IMR-90 (cell line): ENCODE data around the gene ADARB2. TPM values are rescaled to one million over a fixed set of nuclear protein-coding genes. Genes with fewer than 3 reads are reported as not detected.

Experiments used
- ATAC-seq: fragments of 200-7000 bp; cut with Tn5 transposase; 2 replicates; pipeline ENCODE4 v1.9.1; 2020; ENCODE audit warnings: low read depth, mild to moderate bottlenecking, moderate library complexity
- BruUV-seq: library from RNA; stranded (reverse); fragments of 400-500 nt; replicated peaks from 2 replicates; lab custom pipeline; 2021; lab: Mats Ljungman, UMichigan
- CTCF ChIA-PET: fragments of 300-600 bp; formaldehyde crosslinking; extraction: SDS; loops from one replicate; lab custom pipeline; 2021; ENCODE audit warnings: antibody characterized with exemption; lab: Yijun Ruan, JAX
- POLR2A ChIA-PET: fragments of 300-600 bp; sonication (Branson Sonifier 250); formaldehyde crosslinking; loops from one replicate; lab custom pipeline; 2022; ENCODE audit warnings: antibody characterized with exemption; ENCODE audit not compliant: unreplicated experiment; lab: Charles Lee
- DNase-seq: peaks from one replicate; pipeline ENCODE4 v3.0.0; 2013
- H2AFZ ChIP-seq: replicated peaks from 2 replicates; pipeline ENCODE3; 2013; ENCODE audit warnings: low read length, mild to moderate bottlenecking; ENCODE audit not compliant: poor library complexity
- H2AK5ac ChIP-seq: 2 replicates; pipeline ENCODE4 v1.6.1; 2013; ENCODE audit warnings: low read depth, low read length, inconsistent platforms
- H2AK9ac ChIP-seq: replicated peaks from 2 replicates; pipeline ENCODE3; 2013; ENCODE audit warnings: mild to moderate bottlenecking, low read depth, low read length, moderate library complexity; ENCODE audit not compliant: poor library complexity
- H2BK120ac ChIP-seq: 2 replicates; pipeline ENCODE4 v1.6.1; 2013; ENCODE audit warnings: low read depth, low read length, inconsistent platforms
- H2BK15ac ChIP-seq: 3 replicates; pipeline ENCODE4 v1.6.1; 2013; ENCODE audit warnings: low read depth, low read length, inconsistent platforms
- H2BK20ac ChIP-seq: 2 replicates; pipeline ENCODE4 v1.6.1; 2013; ENCODE audit warnings: low read depth, mild to moderate bottlenecking, inconsistent platforms, low read length, moderate library complexity
- H2BK5ac ChIP-seq: 2 replicates; pipeline ENCODE4 v1.6.1; 2013; ENCODE audit warnings: mild to moderate bottlenecking, low read depth, low read length, inconsistent platforms; ENCODE audit not compliant: poor library complexity, severe bottlenecking
- H3K14ac ChIP-seq: replicated peaks from 2 replicates; pipeline ENCODE4 v1.6.1; 2013; ENCODE audit warnings: low read depth, low read length, inconsistent platforms
- H3K18ac ChIP-seq: 2 replicates; pipeline ENCODE4 v1.6.1; 2013; ENCODE audit warnings: low read depth, low read length, control low read depth
- H3K23ac ChIP-seq: 2 replicates; pipeline ENCODE4 v1.6.1; 2013; ENCODE audit warnings: low read depth, low read length, inconsistent platforms
- H3K27ac ChIP-seq: 2 replicates; pipeline ENCODE4 v1.5.1; 2013; ENCODE audit warnings: mild to moderate bottlenecking, control low read depth, low read length; ENCODE audit not compliant: insufficient read depth
- H3K27me3 ChIP-seq: 2 replicates; pipeline ENCODE4 v1.6.1; 2013; ENCODE audit warnings: low read length; ENCODE audit not compliant: control insufficient read depth, insufficient read depth
- H3K36me3 ChIP-seq: 2 replicates; pipeline ENCODE4 v1.6.1; 2013; ENCODE audit warnings: low read length, mixed read lengths; ENCODE audit not compliant: control insufficient read depth, insufficient read depth
- H3K4ac ChIP-seq: 2 replicates; pipeline ENCODE4 v1.6.1; 2013; ENCODE audit warnings: low read depth, low read length, inconsistent platforms
- H3K4me1 ChIP-seq: 2 replicates; pipeline ENCODE4 v1.6.1; 2013; ENCODE audit warnings: low read length, mixed read lengths; ENCODE audit not compliant: control insufficient read depth, insufficient read depth
- H3K4me2 ChIP-seq: 2 replicates; pipeline ENCODE4 v1.6.1; 2013; ENCODE audit warnings: low read depth, mild to moderate bottlenecking, control low read depth, low read length, moderate library complexity
- H3K4me3 ChIP-seq: 2 replicates; pipeline ENCODE4 v1.5.1; 2013; ENCODE audit warnings: low read depth, mild to moderate bottlenecking, control low read depth, low read length, moderate library complexity; ENCODE audit not compliant: insufficient read depth
- H3K56ac ChIP-seq: 2 replicates; pipeline ENCODE4 v1.6.1; 2013; ENCODE audit warnings: low read length, inconsistent platforms; ENCODE audit not compliant: insufficient read depth; ENCODE audit errors: extremely low read depth
- H3K79me1 ChIP-seq, 2 experiments: 2 replicates each; pipeline ENCODE4 v1.6.1; 2013; ENCODE audit warnings: low read length in 2 of 2, inconsistent platforms in 1 of 2, low read depth in 1 of 2
- H3K9ac ChIP-seq: 2 replicates; pipeline ENCODE4 v1.6.1; 2013; ENCODE audit warnings: low read depth, low read length, control low read depth
- H3K9me1 ChIP-seq: 2 replicates; pipeline ENCODE4 v1.6.1; 2013; ENCODE audit warnings: low read length, inconsistent platforms; ENCODE audit not compliant: insufficient read depth
- H3K9me3 ChIP-seq: 2 replicates; pipeline ENCODE4 v1.6.1; 2013; ENCODE audit warnings: low read length; ENCODE audit not compliant: control insufficient read depth, insufficient read depth
- H4K20me1 ChIP-seq: 2 replicates; pipeline ENCODE4 v1.6.1; 2013; ENCODE audit warnings: low read length, inconsistent platforms; ENCODE audit not compliant: insufficient read depth
- H4K5ac ChIP-seq: 2 replicates; pipeline ENCODE4 v1.6.1; 2013; ENCODE audit warnings: mild to moderate bottlenecking, low read depth, low read length, control low read depth
- H4K8ac ChIP-seq, 2 experiments: 2 replicates each; pipeline ENCODE4 v1.6.1; 2013; ENCODE audit warnings: low read depth in 2 of 2, low read length in 2 of 2, control low read depth in 1 of 2, inconsistent platforms in 1 of 2
- H4K91ac ChIP-seq: 2 replicates; pipeline ENCODE4 v1.6.1; 2013; ENCODE audit warnings: low read depth, low read length, inconsistent platforms; ENCODE audit not compliant: insufficient read depth
- CTCF ChIP-seq: conservative IDR thresholded peaks from 2 replicates; pipeline ENCODE4 v1.5.1; 2012; ENCODE audit warnings: mild to moderate bottlenecking, low read depth, low read length, improper control_type of control experiment
- MXI1 ChIP-seq: IDR thresholded peaks from 2 replicates; pipeline ENCODE4 v1.6.1; 2012; ENCODE audit warnings: low read depth, mild to moderate bottlenecking, low read length, moderate library complexity, borderline replicate concordance
- POLR2A ChIP-seq: IDR thresholded peaks from 2 replicates; pipeline ENCODE4 v1.6.1; 2012; ENCODE audit warnings: mild to moderate bottlenecking, low read depth, low read length
- RCOR1 ChIP-seq: IDR thresholded peaks from 2 replicates; pipeline ENCODE4 v1.6.1; 2012; ENCODE audit warnings: mild to moderate bottlenecking, low read length, improper control_type of control experiment; ENCODE audit not compliant: insufficient replicate concordance
- USF2 ChIP-seq: fragments of 150-350 bp; IDR thresholded peaks from 2 replicates; pipeline ENCODE4 v1.6.1; 2017; ENCODE audit warnings: mild to moderate bottlenecking, antibody characterized with exemption, low read length, low read depth
- WGBS, 2 experiments: methylation state at CpG; one replicate each; pipeline versions ENCODE4 v1.1.5 to v1.1.7; 2013; ENCODE audit warnings: missing lambda C conversion rate in 2 of 2; ENCODE audit not compliant: insufficient read length in 1 of 2; ENCODE audit errors: extremely low coverage in 2 of 2; 5-methylcytosine and 5-hydroxymethylcytosine counted together
- dilution Hi-C: fragments of 300-500 bp; cut with HindIII; formaldehyde crosslinking; loops from one replicate; pipeline ENCODE4 v1.14.3; 2018; ENCODE audit warnings: low sequenced_read_pairs; ENCODE audit not compliant: unreplicated experiment
- in situ Hi-C: fragments of 300-500 bp; cut with MboI; formaldehyde crosslinking; loops from 3 replicates; pipeline ENCODE4 v1.14.3; 2019; ENCODE audit warnings: low sequenced_read_pairs, inconsistent platforms, mixed read lengths
- intact Hi-C: fragments of 100-400 bp; cut with micrococcal nuclease; formaldehyde crosslinking; loops from 2 replicates; pipeline ENCODE4 v1.10.0; 2022
- polyA plus RNA-seq, 3 experiments: library from polyadenylated mRNA; depleted of rRNA; stranded (reverse); fragments of >200 nt; gene quantifications; 2 replicates each; pipeline ENCODE4 v1.2.3, GENCODE V29; 2012; ENCODE audit warnings: low replicate concordance in 1 of 3
- total RNA-seq: library from RNA; depleted of rRNA; stranded (reverse); fragments of >200 nt; gene quantifications from 2 replicates; pipeline ENCODE4 v1.2.3, GENCODE V29; 2012

ADARB2 gene
- total and polyA plus RNA-seq, 2 of the 4 experiments (the other 2 are of a cell fraction) = not detected

- Histone ChIP-seq H3K36me3 (no peaks in the 10 kb centered on the region), H2BK120ac (no peak overlapping the region), H3K9ac (no peak overlapping the region), H3K27me3 (no peaks in the 10 kb centered on the region), H3K23ac (no peak overlapping the region), H2BK20ac (no peak overlapping the region), H4K20me1 (no peaks in the 10 kb centered on the region), H3K27ac (no peak overlapping the region), H3K9me3 (peaks cover 53% of the 10 kb centered on the region), H4K5ac (no peak overlapping the region), H3K4me3 (no peak overlapping the region), H2AK9ac (no peak overlapping the region), H2BK15ac (no peak overlapping the region), H3K4me1 (no peaks in the 10 kb centered on the region), H3K4ac (no peak overlapping the region), H2AK5ac (no peak overlapping the region), H2BK5ac (no peak overlapping the region), H4K91ac (no peak overlapping the region), H3K14ac (no peak overlapping the region), H3K18ac (no peak overlapping the region), H3K4me2 (no peak overlapping the region), H3K79me1 (no peaks in the 10 kb centered on the region), H3K56ac (no peak overlapping the region), H2AFZ (no peak overlapping the region), H4K8ac (no peak overlapping the region), H3K9me1 (no peaks in the 10 kb centered on the region)
- DNase-seq = no peak
- ChIA-PET CTCF (no interaction called here), POLR2A (no interaction called here)
- ATAC-seq = no peak
- intact Hi-C loops = no loop called here
- in situ Hi-C loops = no loop called here
- no peak for TF ChIP-seq RCOR1
- no peak for TF ChIP-seq MXI1
- TF ChIP-seq CTCF = no peak
- no peak for TF ChIP-seq USF2
- TF ChIP-seq POLR2A = no peak
- dilution Hi-C loops = no loop called here
- no TSS peak for BruUV-seq
- WGBS, 2 experiments = no CpG with 5 or more reads among the region's 14 CpGs
These were observed 75.4 kb downstream of the ADARB2 start for GRCh38 chr10:1661859-1662437.
